K562 (cell line): Measurements from ENCODE around the gene TCEANC. TPM values are rescaled to one million over a fixed set of nuclear protein-coding genes. Genes with fewer than 3 reads are reported as not detected.

Source experiments
- BHLHE40 ChIP-seq: IDR thresholded peaks from 2 replicates; pipeline ENCODE4 v1.6.1; 2011; ENCODE audit warnings: low read length, improper control_type of control experiment
- CBFA2T3 ChIP-seq: fragments of 450-650 bp; IDR thresholded peaks from 2 replicates; pipeline ENCODE4 v1.6.1; 2017
- NCOA2 ChIP-seq, 2 experiments: fragments of 450-650 bp; IDR thresholded peaks; 2 replicates each; pipeline ENCODE4 v1.6.1; 2018; ENCODE audit warnings: mild to moderate bottlenecking in 2 of 2, moderate library complexity in 1 of 2; ENCODE audit not compliant: partially characterized antibody in 2 of 2
- SIN3B ChIP-seq: fragments of 450-650 bp; IDR thresholded peaks from 2 replicates; pipeline ENCODE4 v1.6.1; 2017; ENCODE audit warnings: low read depth, mild to moderate bottlenecking, moderate library complexity
- ZC3H11A ChIP-seq: IDR thresholded peaks from 2 replicates; pipeline ENCODE4 v1.6.1; 2012; ENCODE audit warnings: low read depth, low read length, improper control_type of control experiment
- ZNF239 ChIP-seq: fragments of 250-450 bp; sonication (Bioruptor Pico); IDR thresholded peaks from 2 replicates; pipeline ENCODE4 v1.4.0; 2020; ENCODE audit warnings: mild to moderate bottlenecking
- ZNF431 ChIP-seq: sonication (generic); formaldehyde crosslinking; IDR thresholded peaks from 2 replicates; pipeline ENCODE4 v1.8.0; 2022; ENCODE audit warnings: mild to moderate bottlenecking, missing genetic modification reagents
- polyA plus RNA-seq, 8 experiments: library from polyadenylated mRNA; depleted of rRNA in 4 of 8; stranded (reverse) in 5 of 8; unstranded in 3 of 8; fragments of >200 nt; fragmentation: Nextera tagmentation in 2 of 8; fragmentation: Illumina TruSeq in 1 of 8; extraction: Ambion mirVana in 2 of 8; extraction: Trizol in 1 of 8; gene quantifications; 2 replicates each; pipeline versions ENCODE4 v1.2.1 to v1.2.3, GENCODE V29; 2011 to 2014; ENCODE audit warnings: inconsistent platforms in 1 of 8, missing spikeins in 1 of 8
- total RNA-seq, 7 experiments: library from RNA; depleted of rRNA in 6 of 7; stranded (reverse); fragments of >200 nt in 6 of 7; fragmentation: Illumina TruSeq in 2 of 7; extraction: Trizol in 2 of 7; gene quantifications; 2 replicates each; pipeline versions ENCODE4 v1.2.1 to v1.2.3, GENCODE V29; 2011 to 2021; ENCODE audit warnings: low replicate concordance in 1 of 7
- TF ChIP-seq, protein P1 (sequence below): fragments of 250-450 bp; sonication (Bioruptor Pico); IDR thresholded peaks from 2 replicates; pipeline ENCODE4 v1.5.1; 2021; ENCODE audit warnings: mild to moderate bottlenecking
- TF ChIP-seq, protein P2 (sequence below): fragments of 450-650 bp; IDR thresholded peaks from 2 replicates; pipeline ENCODE4 v1.6.1; 2016; ENCODE audit warnings: mild to moderate bottlenecking, moderate library complexity
- TF ChIP-seq, protein P3 (sequence below): sonication (generic); formaldehyde crosslinking; IDR thresholded peaks from 2 replicates; pipeline ENCODE4 v1.8.0; 2022; ENCODE audit warnings: mild to moderate bottlenecking, low read depth, missing genetic modification reagents
- TF ChIP-seq, protein P4 (sequence below), 2 experiments: IDR thresholded peaks; 2 replicates each; pipeline ENCODE4 v1.6.1; 2011; ENCODE audit warnings: borderline replicate concordance in 1 of 2, control low read depth in 1 of 2, low read depth in 1 of 2, low read length in 1 of 2, mild to moderate bottlenecking in 1 of 2, mixed read lengths in 1 of 2, moderate library complexity in 1 of 2; ENCODE audit not compliant: insufficient read depth in 1 of 2, insufficient read length in 1 of 2, poor library complexity in 1 of 2, severe bottlenecking in 1 of 2; ENCODE audit errors: extremely low read depth in 1 of 2

Gene TCEANC
- total and polyA plus RNA-seq, 9 of the 15 experiments (the other 6 are each of a cell fraction or from before 2014, with no cell fraction given), result 1.2 to 2.8 (median 2.0) TPM

DNA sequence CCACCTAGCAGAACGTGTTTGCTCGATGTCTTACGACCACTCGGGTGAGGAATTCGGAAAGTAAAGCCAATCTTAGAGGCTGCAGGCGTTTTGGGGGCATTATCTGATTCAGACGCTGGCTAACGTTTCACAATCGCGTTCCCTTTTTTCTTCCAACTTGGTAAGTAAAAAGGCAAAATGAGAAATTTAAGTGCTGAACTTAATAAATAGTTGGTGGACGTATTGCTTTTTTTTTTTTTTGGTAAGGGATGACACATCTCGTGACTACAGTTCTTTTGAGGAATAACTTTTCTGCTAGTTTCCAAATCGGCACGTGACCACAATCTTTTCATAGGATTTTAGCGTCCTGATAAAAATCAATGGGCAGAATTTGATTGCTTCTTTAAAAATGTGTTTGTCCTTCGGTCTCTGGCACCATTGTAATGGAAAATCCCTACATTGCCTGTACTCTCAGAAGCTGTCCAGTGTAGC is 36.8 kb downstream of the TCEANC start (continued):
- TF ChIP-seq ZC3H11A, result no peak
- TF ChIP-seq, protein P1, sequence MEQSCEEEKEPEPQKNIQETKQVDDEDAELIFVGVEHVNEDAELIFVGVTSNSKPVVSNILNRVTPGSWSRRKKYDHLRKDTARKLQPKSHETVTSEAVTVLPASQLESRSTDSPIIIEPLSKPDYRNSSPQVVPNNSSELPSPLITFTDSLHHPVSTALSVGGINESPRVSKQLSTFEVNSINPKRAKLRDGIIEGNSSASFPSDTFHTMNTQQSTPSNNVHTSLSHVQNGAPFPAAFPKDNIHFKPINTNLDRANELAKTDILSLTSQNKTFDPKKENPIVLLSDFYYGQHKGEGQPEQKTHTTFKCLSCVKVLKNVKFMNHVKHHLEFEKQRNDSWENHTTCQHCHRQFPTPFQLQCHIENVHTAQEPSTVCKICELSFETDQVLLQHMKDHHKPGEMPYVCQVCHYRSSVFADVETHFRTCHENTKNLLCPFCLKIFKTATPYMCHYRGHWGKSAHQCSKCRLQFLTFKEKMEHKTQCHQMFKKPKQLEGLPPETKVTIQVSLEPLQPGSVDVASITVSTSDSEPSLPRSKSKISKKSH (CRISPR knock-in tag), result no peak
- TF ChIP-seq, protein P2, sequence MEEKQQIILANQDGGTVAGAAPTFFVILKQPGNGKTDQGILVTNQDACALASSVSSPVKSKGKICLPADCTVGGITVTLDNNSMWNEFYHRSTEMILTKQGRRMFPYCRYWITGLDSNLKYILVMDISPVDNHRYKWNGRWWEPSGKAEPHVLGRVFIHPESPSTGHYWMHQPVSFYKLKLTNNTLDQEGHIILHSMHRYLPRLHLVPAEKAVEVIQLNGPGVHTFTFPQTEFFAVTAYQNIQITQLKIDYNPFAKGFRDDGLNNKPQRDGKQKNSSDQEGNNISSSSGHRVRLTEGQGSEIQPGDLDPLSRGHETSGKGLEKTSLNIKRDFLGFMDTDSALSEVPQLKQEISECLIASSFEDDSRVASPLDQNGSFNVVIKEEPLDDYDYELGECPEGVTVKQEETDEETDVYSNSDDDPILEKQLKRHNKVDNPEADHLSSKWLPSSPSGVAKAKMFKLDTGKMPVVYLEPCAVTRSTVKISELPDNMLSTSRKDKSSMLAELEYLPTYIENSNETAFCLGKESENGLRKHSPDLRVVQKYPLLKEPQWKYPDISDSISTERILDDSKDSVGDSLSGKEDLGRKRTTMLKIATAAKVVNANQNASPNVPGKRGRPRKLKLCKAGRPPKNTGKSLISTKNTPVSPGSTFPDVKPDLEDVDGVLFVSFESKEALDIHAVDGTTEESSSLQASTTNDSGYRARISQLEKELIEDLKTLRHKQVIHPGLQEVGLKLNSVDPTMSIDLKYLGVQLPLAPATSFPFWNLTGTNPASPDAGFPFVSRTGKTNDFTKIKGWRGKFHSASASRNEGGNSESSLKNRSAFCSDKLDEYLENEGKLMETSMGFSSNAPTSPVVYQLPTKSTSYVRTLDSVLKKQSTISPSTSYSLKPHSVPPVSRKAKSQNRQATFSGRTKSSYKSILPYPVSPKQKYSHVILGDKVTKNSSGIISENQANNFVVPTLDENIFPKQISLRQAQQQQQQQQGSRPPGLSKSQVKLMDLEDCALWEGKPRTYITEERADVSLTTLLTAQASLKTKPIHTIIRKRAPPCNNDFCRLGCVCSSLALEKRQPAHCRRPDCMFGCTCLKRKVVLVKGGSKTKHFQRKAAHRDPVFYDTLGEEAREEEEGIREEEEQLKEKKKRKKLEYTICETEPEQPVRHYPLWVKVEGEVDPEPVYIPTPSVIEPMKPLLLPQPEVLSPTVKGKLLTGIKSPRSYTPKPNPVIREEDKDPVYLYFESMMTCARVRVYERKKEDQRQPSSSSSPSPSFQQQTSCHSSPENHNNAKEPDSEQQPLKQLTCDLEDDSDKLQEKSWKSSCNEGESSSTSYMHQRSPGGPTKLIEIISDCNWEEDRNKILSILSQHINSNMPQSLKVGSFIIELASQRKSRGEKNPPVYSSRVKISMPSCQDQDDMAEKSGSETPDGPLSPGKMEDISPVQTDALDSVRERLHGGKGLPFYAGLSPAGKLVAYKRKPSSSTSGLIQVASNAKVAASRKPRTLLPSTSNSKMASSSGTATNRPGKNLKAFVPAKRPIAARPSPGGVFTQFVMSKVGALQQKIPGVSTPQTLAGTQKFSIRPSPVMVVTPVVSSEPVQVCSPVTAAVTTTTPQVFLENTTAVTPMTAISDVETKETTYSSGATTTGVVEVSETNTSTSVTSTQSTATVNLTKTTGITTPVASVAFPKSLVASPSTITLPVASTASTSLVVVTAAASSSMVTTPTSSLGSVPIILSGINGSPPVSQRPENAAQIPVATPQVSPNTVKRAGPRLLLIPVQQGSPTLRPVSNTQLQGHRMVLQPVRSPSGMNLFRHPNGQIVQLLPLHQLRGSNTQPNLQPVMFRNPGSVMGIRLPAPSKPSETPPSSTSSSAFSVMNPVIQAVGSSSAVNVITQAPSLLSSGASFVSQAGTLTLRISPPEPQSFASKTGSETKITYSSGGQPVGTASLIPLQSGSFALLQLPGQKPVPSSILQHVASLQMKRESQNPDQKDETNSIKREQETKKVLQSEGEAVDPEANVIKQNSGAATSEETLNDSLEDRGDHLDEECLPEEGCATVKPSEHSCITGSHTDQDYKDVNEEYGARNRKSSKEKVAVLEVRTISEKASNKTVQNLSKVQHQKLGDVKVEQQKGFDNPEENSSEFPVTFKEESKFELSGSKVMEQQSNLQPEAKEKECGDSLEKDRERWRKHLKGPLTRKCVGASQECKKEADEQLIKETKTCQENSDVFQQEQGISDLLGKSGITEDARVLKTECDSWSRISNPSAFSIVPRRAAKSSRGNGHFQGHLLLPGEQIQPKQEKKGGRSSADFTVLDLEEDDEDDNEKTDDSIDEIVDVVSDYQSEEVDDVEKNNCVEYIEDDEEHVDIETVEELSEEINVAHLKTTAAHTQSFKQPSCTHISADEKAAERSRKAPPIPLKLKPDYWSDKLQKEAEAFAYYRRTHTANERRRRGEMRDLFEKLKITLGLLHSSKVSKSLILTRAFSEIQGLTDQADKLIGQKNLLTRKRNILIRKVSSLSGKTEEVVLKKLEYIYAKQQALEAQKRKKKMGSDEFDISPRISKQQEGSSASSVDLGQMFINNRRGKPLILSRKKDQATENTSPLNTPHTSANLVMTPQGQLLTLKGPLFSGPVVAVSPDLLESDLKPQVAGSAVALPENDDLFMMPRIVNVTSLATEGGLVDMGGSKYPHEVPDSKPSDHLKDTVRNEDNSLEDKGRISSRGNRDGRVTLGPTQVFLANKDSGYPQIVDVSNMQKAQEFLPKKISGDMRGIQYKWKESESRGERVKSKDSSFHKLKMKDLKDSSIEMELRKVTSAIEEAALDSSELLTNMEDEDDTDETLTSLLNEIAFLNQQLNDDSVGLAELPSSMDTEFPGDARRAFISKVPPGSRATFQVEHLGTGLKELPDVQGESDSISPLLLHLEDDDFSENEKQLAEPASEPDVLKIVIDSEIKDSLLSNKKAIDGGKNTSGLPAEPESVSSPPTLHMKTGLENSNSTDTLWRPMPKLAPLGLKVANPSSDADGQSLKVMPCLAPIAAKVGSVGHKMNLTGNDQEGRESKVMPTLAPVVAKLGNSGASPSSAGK, result peak; percentile 8; the same call in 1 of the 2 replicates
- peak; percentile 80 for TF ChIP-seq BHLHE40
- TF ChIP-seq SIN3B, result no peak
- TF ChIP-seq ZNF239, result no peak
- TF ChIP-seq ZNF431 (CRISPR knock-in tag), result no peak
- TF ChIP-seq, protein P3, sequence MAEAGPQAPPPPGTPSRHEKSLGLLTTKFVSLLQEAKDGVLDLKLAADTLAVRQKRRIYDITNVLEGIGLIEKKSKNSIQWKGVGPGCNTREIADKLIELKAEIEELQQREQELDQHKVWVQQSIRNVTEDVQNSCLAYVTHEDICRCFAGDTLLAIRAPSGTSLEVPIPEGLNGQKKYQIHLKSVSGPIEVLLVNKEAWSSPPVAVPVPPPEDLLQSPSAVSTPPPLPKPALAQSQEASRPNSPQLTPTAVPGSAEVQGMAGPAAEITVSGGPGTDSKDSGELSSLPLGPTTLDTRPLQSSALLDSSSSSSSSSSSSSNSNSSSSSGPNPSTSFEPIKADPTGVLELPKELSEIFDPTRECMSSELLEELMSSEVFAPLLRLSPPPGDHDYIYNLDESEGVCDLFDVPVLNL (CRISPR knock-in tag), result no peak
- no peak for TF ChIP-seq NCOA2 (IDR thresholded peaks at IDR 0.05; ENCODE audit: partially characterized antibody in 2 of 2)
- TF ChIP-seq CBFA2T3, result 0 out of 2 replicates have a peak, but pooled peaks have one; percentile 12
- TF ChIP-seq, protein P4, sequence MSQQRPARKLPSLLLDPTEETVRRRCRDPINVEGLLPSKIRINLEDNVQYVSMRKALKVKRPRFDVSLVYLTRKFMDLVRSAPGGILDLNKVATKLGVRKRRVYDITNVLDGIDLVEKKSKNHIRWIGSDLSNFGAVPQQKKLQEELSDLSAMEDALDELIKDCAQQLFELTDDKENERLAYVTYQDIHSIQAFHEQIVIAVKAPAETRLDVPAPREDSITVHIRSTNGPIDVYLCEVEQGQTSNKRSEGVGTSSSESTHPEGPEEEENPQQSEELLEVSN (IDR thresholded peaks at IDR 0.05; ENCODE audit: borderline replicate concordance in 1 of 2, extremely low read depth in 1 of 2, insufficient read depth in 1 of 2, insufficient read length in 1 of 2, low read depth in 1 of 2, low read length in 1 of 2, poor library complexity in 1 of 2, severe bottlenecking in 1 of 2), result peak in 1 of 2 experiments; percentile 3
